Natural killer cell (primary cell): ENCODE results near the gene GPR141. TPM values are rescaled to one million over a fixed set of nuclear protein-coding genes. Genes with fewer than 3 reads are reported as not detected.

ENCODE experiments used
- ATAC-seq, 3 donors: fragments of 150-1000 bp in 2 of 3; fragments of 200-7000 bp in 1 of 3; cut with Tn5 transposase; 1 replicate in 1 of 3; 2 replicates in 2 of 3; pipeline ENCODE4 v1.10.0; 2021; ENCODE audit warnings: mild to moderate bottlenecking in 2 of 3, moderate library complexity in 2 of 3
- DNase-seq, 2 donors: peaks; one replicate each; pipeline versions ENCODE4 v3.0.0 to v3.0.0-alpha.2; 2013 to 2021; ENCODE audit warnings: mixed read lengths in 1 of 2
- H3K27ac ChIP-seq: one replicate; pipeline ENCODE4 v1.5.1; 2013; ENCODE audit warnings: mild to moderate bottlenecking, low read length
- H3K27me3 ChIP-seq: one replicate; pipeline ENCODE4 v1.6.1; 2013; ENCODE audit warnings: low read length; ENCODE audit not compliant: control insufficient read depth, insufficient read depth
- H3K36me3 ChIP-seq: one replicate; pipeline ENCODE4 v1.6.1; 2013; ENCODE audit warnings: low read length; ENCODE audit not compliant: control insufficient read depth, insufficient read depth
- H3K4me1 ChIP-seq: one replicate; pipeline ENCODE4 v1.6.1; 2013; ENCODE audit warnings: low read length; ENCODE audit not compliant: control insufficient read depth, insufficient read depth
- H3K4me3 ChIP-seq: one replicate; pipeline ENCODE4 v1.5.1; 2013; ENCODE audit warnings: low read length
- H3K9me3 ChIP-seq: one replicate; pipeline ENCODE4 v1.6.1; 2013; ENCODE audit warnings: low read length; ENCODE audit not compliant: control insufficient read depth, insufficient read depth
- H3K27ac Mint-ChIP-seq, 2 donors: one replicate each; pipeline ENCODE4 v1.8.0; 2022; ENCODE audit warnings: mild to moderate bottlenecking in 2 of 2, mixed read lengths in 2 of 2, moderate library complexity in 1 of 2
- H3K27me3 Mint-ChIP-seq, 2 donors: one replicate each; pipeline ENCODE4 v1.8.0; 2022; ENCODE audit warnings: low read depth in 2 of 2, mixed read lengths in 2 of 2
- H3K36me3 Mint-ChIP-seq: one replicate; pipeline ENCODE4 v1.8.0; 2022; ENCODE audit warnings: mixed read lengths
- H3K4me1 Mint-ChIP-seq, 2 donors: one replicate each; pipeline ENCODE4 v1.8.0; 2022; ENCODE audit warnings: mixed read lengths in 2 of 2
- H3K4me3 Mint-ChIP-seq: one replicate; pipeline ENCODE4 v1.8.0; 2022; ENCODE audit warnings: mild to moderate bottlenecking, moderate library complexity, mixed read lengths
- H3K9me3 Mint-ChIP-seq, 2 donors: one replicate each; pipeline ENCODE4 v1.8.0; 2022; ENCODE audit warnings: mixed read lengths in 2 of 2
- CTCF ChIP-seq: fragments of 200-600 bp; IDR thresholded peaks from one replicate; pipeline ENCODE4 v1.8.0; 2022; ENCODE audit warnings: antibody characterized with exemption
- WGBS: methylation state at CpG from one replicate; pipeline ENCODE4 v1.1.7; 2013; ENCODE audit warnings: missing lambda C conversion rate; ENCODE audit not compliant: insufficient coverage; 5-methylcytosine and 5-hydroxymethylcytosine counted together
- intact Hi-C: fragments of 100-400 bp; cut with micrococcal nuclease; formaldehyde crosslinking; loops from one replicate; pipeline ENCODE4 v1.14.2; 2022
- total RNA-seq, 4 donors: library from RNA; stranded (reverse); fragments of 120-200 nt in 1 of 4; gene quantifications; one replicate each; pipeline versions ENCODE4 v1.2.3 to v1.2.4, GENCODE V29; 2013 to 2022

Gene GPR141
- total RNA-seq, 3 donors from 2014 or later (not counting 1 experiment from before 2014, with no cell fraction given), result 30.2 to 68.1 (median 55.2) TPM

- H3K4me3 Mint-ChIP-seq, result peak overlapping the region; percentile 84
- intact Hi-C loops, result loop anchor here (1.0 to 10.0 kb wide), 3 partner anchors 13 to 793 kb away; no protein-coding TSS in a partner anchor
Measured at GRCh38 chr7:37657816-37658215, 25.8 kb upstream of the GPR141 start.

GRCh38 chr7:37659971-37660565 lies 23.5 kb upstream of the GPR141 start:
- Mint-ChIP-seq H3K4me3 (peak overlapping the region; percentile 80), H3K4me1 (peaks cover 90 to 91% of the 10 kb centered on the region in 2 donors), H3K9me3 (peaks cover 0 to 3% of the 10 kb centered on the region in 2 donors), H3K36me3 (no peaks in the 10 kb centered on the region), H3K27ac (peak overlapping the region; percentile 92 to 97), H3K27me3 (no peaks in the 10 kb centered on the region)
- H3K27me3 ChIP-seq, result no peaks in the 10 kb centered on the region
- 78% methylated on average over 2 of the region's 2 CpGs for WGBS
- no peaks in the 10 kb centered on the region for H3K9me3 ChIP-seq
- no peak overlapping the region for H3K4me3 ChIP-seq
- DNase-seq (no peak), ATAC-seq (peak; percentile 19 to 45 (median 32))
- peak overlapping the region; percentile 41 for H3K27ac ChIP-seq
- TF ChIP-seq CTCF, result no peak
- intact Hi-C loops, result loop anchor here (10.0 kb wide), 1 partner anchor 795 kb away; no protein-coding TSS in a partner anchor
- peaks cover 30% of the 10 kb centered on the region for H3K4me1 ChIP-seq
- no peaks in the 10 kb centered on the region for H3K36me3 ChIP-seq

More at GRCh38 chr7:37657816-37658215, 25.8 kb upstream of the GPR141 start:
- 44% methylated on average over 1 of the region's 1 CpG for WGBS
- Mint-ChIP-seq H3K36me3 (no peaks in the 10 kb centered on the region), H3K27me3 (no peaks in the 10 kb centered on the region), H3K9me3 (peaks cover 0 to 3% of the 10 kb centered on the region in 2 donors), H3K27ac (peak overlapping the region; percentile 92 to 97), H3K4me1 (peaks cover 83 to 96% of the 10 kb centered on the region in 2 donors)
- Histone ChIP-seq H3K27ac (peak overlapping the region; percentile 80), H3K4me3 (no peak overlapping the region), H3K27me3 (no peaks in the 10 kb centered on the region), H3K36me3 (no peaks in the 10 kb centered on the region), H3K4me1 (peaks cover 23% of the 10 kb centered on the region), H3K9me3 (no peaks in the 10 kb centered on the region)
- DNase-seq, result peak; percentile 42 to 50
- peak; percentile 78 to 91 (median 88) for ATAC-seq
- TF ChIP-seq CTCF, result no peak

GRCh38 chr7:37660614-37661013 lies 23.0 kb upstream of the GPR141 start:
- Histone ChIP-seq H3K27ac (peak overlapping the region; percentile 41), H3K9me3 (no peaks in the 10 kb centered on the region), H3K4me1 (peaks cover 26% of the 10 kb centered on the region), H3K36me3 (no peaks in the 10 kb centered on the region), H3K27me3 (no peaks in the 10 kb centered on the region), H3K4me3 (no peak overlapping the region)
- no peak for TF ChIP-seq CTCF
- no peaks in the 10 kb centered on the region for H3K36me3 Mint-ChIP-seq
- intact Hi-C loops, result no loop called here
- peak overlapping the region; percentile 92 to 97 for H3K27ac Mint-ChIP-seq
- peaks cover 90 to 91% of the 10 kb centered on the region in 2 donors for H3K4me1 Mint-ChIP-seq
- 79% methylated on average over 4 of the region's 4 CpGs for WGBS
- no peak overlapping the region for H3K4me3 Mint-ChIP-seq
- no peak for ATAC-seq
- DNase-seq, result no peak
- no peaks in the 10 kb centered on the region for H3K9me3 Mint-ChIP-seq
- H3K27me3 Mint-ChIP-seq, result no peaks in the 10 kb centered on the region
